Parathyroid adenoma (tissue), 2 donors: ENCODE results near the gene DYNC1I1.

ENCODE experiments used
- H2AFZ ChIP-seq: fragments of 300-600 bp; sonication (generic); one replicate; pipeline ENCODE4 v1.7.0; 2017; ENCODE audit warnings: antibody characterized with exemption, mild to moderate bottlenecking
- H3K27ac ChIP-seq: fragments of 300-600 bp; sonication (generic); one replicate; pipeline ENCODE4 v1.7.0; 2017
- H3K27me3 ChIP-seq: fragments of 300-600 bp; sonication (generic); one replicate; pipeline ENCODE4 v1.7.0; 2017; ENCODE audit warnings: low read length; ENCODE audit not compliant: control insufficient read depth, insufficient read depth
- H3K36me3 ChIP-seq: fragments of 300-600 bp; sonication (generic); one replicate; pipeline ENCODE4 v1.7.0; 2017; ENCODE audit warnings: low read length; ENCODE audit not compliant: control insufficient read depth, insufficient read depth
- H3K4me1 ChIP-seq: fragments of 300-600 bp; sonication (generic); one replicate; pipeline ENCODE4 v1.7.0; 2017; ENCODE audit warnings: control low read depth
- H3K4me2 ChIP-seq: fragments of 300-600 bp; sonication (generic); one replicate; pipeline ENCODE4 v1.7.0; 2017; ENCODE audit warnings: low read length
- H3K4me3 ChIP-seq: fragments of 300-600 bp; sonication (generic); one replicate; pipeline ENCODE4 v1.7.0; 2017; ENCODE audit warnings: low read depth, low read length
- H3K79me2 ChIP-seq: fragments of 300-600 bp; sonication (generic); one replicate; pipeline ENCODE4 v1.7.0; 2017; ENCODE audit warnings: control low read depth
- H3K9ac ChIP-seq: fragments of 300-600 bp; sonication (generic); one replicate; pipeline ENCODE4 v1.7.0; 2017; ENCODE audit warnings: mild to moderate bottlenecking
- H3K9me3 ChIP-seq: fragments of 300-600 bp; sonication (generic); one replicate; pipeline ENCODE4 v1.7.0; 2017; ENCODE audit warnings: low read length; ENCODE audit not compliant: control insufficient read depth
- CTCF ChIP-seq: fragments of 300-600 bp; sonication (generic); IDR thresholded peaks from one replicate; pipeline ENCODE4 v1.7.0; 2017; ENCODE audit warnings: antibody characterized with exemption, mild to moderate bottlenecking
- donor health status: primary hyperparathyroidism.

DYNC1I1 gene

GRCh38 chr7:96084881-96085553 lies 312.7 kb downstream of the DYNC1I1 start:
- Histone ChIP-seq H3K79me2 (no peaks in the 10 kb centered on the region), H3K4me2 (no peak overlapping the region), H3K9me3 (no peaks in the 10 kb centered on the region), H3K4me1 (no peaks in the 10 kb centered on the region), H3K9ac (no peak overlapping the region), H3K27me3 (no peaks in the 10 kb centered on the region), H3K36me3 (no peaks in the 10 kb centered on the region), H2AFZ (no peak overlapping the region), H3K4me3 (no peak overlapping the region), H3K27ac (no peak overlapping the region)
- TF ChIP-seq CTCF: no peak

- Histone ChIP-seq H3K27ac (no peak overlapping the region), H3K9me3 (no peaks in the 10 kb centered on the region), H3K36me3 (no peaks in the 10 kb centered on the region), H3K27me3 (no peaks in the 10 kb centered on the region), H3K4me1 (no peaks in the 10 kb centered on the region), H3K4me2 (no peak overlapping the region), H3K4me3 (no peak overlapping the region), H2AFZ (no peak overlapping the region), H3K79me2 (no peaks in the 10 kb centered on the region), H3K9ac (no peak overlapping the region)
- TF ChIP-seq CTCF: no peak
These were observed 313.6 kb downstream of the DYNC1I1 start for GRCh38 chr7:96085953-96086352.

DNA sequence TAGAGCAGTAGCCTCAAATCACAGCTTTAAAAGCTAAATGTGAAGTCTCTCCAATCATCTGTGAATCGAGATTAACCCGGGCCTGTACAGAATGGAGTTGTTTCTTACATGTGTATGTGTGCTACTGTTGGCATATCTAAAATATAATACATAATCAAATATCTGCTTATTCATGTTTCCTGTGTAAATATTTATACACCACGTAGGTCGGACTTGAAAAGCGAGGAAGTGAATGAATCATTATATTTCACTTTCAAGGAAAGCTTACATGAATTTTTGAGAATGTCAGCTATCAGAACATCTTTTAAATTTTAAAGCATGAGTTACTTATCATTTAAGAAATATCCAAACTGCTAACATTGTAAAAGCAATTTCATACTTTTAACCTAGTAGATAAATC lies 316.2 kb downstream of the DYNC1I1 start:
- Histone ChIP-seq H3K9me3 (no peaks in the 10 kb centered on the region), H3K4me2 (no peak overlapping the region), H3K4me1 (no peaks in the 10 kb centered on the region), H3K4me3 (no peak overlapping the region), H3K79me2 (no peaks in the 10 kb centered on the region), H3K36me3 (no peaks in the 10 kb centered on the region), H3K27me3 (no peaks in the 10 kb centered on the region), H2AFZ (no peak overlapping the region), H3K27ac (no peak overlapping the region), H3K9ac (no peak overlapping the region)
- TF ChIP-seq CTCF: no peak

- Histone ChIP-seq H3K27ac (no peak overlapping the region), H3K4me3 (no peak overlapping the region), H3K4me1 (no peaks in the 10 kb centered on the region), H3K9me3 (no peaks in the 10 kb centered on the region), H3K9ac (no peak overlapping the region), H2AFZ (no peak overlapping the region), H3K36me3 (no peaks in the 10 kb centered on the region), H3K27me3 (no peaks in the 10 kb centered on the region), H3K4me2 (no peak overlapping the region), H3K79me2 (no peaks in the 10 kb centered on the region)
- no peak for TF ChIP-seq CTCF
These were observed 317.2 kb downstream of the DYNC1I1 start for GRCh38 chr7:96089511-96089910.

- H3K9ac ChIP-seq: no peak overlapping the region
- no peaks in the 10 kb centered on the region for H3K27me3 ChIP-seq
- H3K9me3 ChIP-seq: no peaks in the 10 kb centered on the region
- no peak overlapping the region for H3K4me3 ChIP-seq
- TF ChIP-seq CTCF: no peak
- no peaks in the 10 kb centered on the region for H3K79me2 ChIP-seq
- no peaks in the 10 kb centered on the region for H3K4me1 ChIP-seq
- H3K4me2 ChIP-seq: no peak overlapping the region
- no peak overlapping the region for H3K27ac ChIP-seq
- H2AFZ ChIP-seq: no peak overlapping the region
- no peaks in the 10 kb centered on the region for H3K36me3 ChIP-seq
These were observed 318.4 kb downstream of the DYNC1I1 start for GRCh38 chr7:96090756-96091155.
